Sigmoid colon (tissue), 7 donors: Measurements from ENCODE around the gene STX19. TPM values are rescaled to one million over a fixed set of nuclear protein-coding genes. Genes with fewer than 3 reads are reported as not detected.
A peak's percentile ranks its signal among the peaks of the same experiment; 100 is the strongest.
"Not testable (repeated sequence)": the region's sequence is repeated elsewhere in the genome, so short reads cannot be mapped to it uniquely, and the experiment has no call there.

Experiments
- DNase-seq: peaks from one replicate; pipeline ENCODE4 v3.0.0-alpha.2; 2019
- H3K27ac ChIP-seq, 4 donors: fragments of 200-600 bp; sonication (generic); one replicate each; pipeline ENCODE4 v1.5.1; 2016 to 2019; ENCODE audit warnings: mild to moderate bottlenecking in 1 of 4
- H3K27me3 ChIP-seq, 3 donors: fragments of 200-600 bp; sonication (generic); one replicate each; pipeline ENCODE4 v1.5.1; 2019; ENCODE audit warnings: mild to moderate bottlenecking in 1 of 3
- H3K36me3 ChIP-seq, 4 donors: fragments of 200-600 bp; sonication (generic); one replicate each; pipeline ENCODE4 v1.5.1; 2016 to 2019
- H3K4me1 ChIP-seq, 4 donors: fragments of 200-600 bp; sonication (generic); one replicate each; pipeline ENCODE4 v1.5.1; 2017 to 2019
- H3K4me3 ChIP-seq, 4 donors: fragments of 200-600 bp; sonication (generic); one replicate each; pipeline ENCODE4 v1.5.1; 2017 to 2019; ENCODE audit warnings: mild to moderate bottlenecking in 2 of 4, moderate library complexity in 1 of 4
- H3K9me3 ChIP-seq, 4 donors: fragments of 200-600 bp in 3 of 4; sonication (generic) in 3 of 4; one replicate each; pipeline versions ENCODE4 v1.5.1 to v1.6.1; 2013 to 2019
- EP300 ChIP-seq, 4 donors: sonication (generic); formaldehyde crosslinking; IDR thresholded peaks; one replicate each; pipeline ENCODE4 v1.6.1; 2017; ENCODE audit warnings: antibody characterized with exemption in 4 of 4
- POLR2A ChIP-seq, 2 donors: fragments of 450-650 bp; IDR thresholded peaks; one replicate each; pipeline ENCODE4 v1.6.1; 2016; ENCODE audit warnings: antibody characterized with exemption in 2 of 2, mild to moderate bottlenecking in 2 of 2, moderate library complexity in 2 of 2
- POLR2AphosphoS5 ChIP-seq, 4 donors: sonication (generic); formaldehyde crosslinking; IDR thresholded peaks; one replicate each; pipeline ENCODE4 v1.6.1; 2017; ENCODE audit warnings: antibody characterized with exemption in 4 of 4
- WGBS, 2 donors: extraction: QIAGEN DNeasy Blood & Tissue Kit; methylation state at CpG; one replicate each; pipeline ENCODE4 v1.1.7; 2013; 5-methylcytosine and 5-hydroxymethylcytosine counted together
- intact Hi-C: fragments of 100-400 bp; cut with DNase I; formaldehyde crosslinking; loops from one replicate; pipeline ENCODE4 v1.15.1; 2023
- polyA plus RNA-seq, 3 donors: library from polyadenylated mRNA; stranded (reverse); fragments of 200-250 nt; gene quantifications; one replicate each; pipeline ENCODE4 v1.2.3, GENCODE V29; 2013
- small RNA-seq, 3 donors: library from RNA; depleted of rRNA; stranded (forward); fragments of <200 nt; gene quantifications; one replicate each; pipeline ENCODE3, GENCODE V24; 2016
- total RNA-seq, 4 donors: library from RNA; depleted of rRNA; stranded (reverse); fragments of >200 nt; gene quantifications; one replicate each; pipeline ENCODE4 v1.1.0, GENCODE V29; 2016
- TF ChIP-seq, protein P1 (sequence below), 4 experiments: fragments of 450-650 bp in 3 of 4; fragments of 200-600 bp in 1 of 4; IDR thresholded peaks; one replicate each; pipeline ENCODE4 v1.5.1; 2016 to 2019; ENCODE audit warnings: antibody characterized with exemption in 4 of 4, mild to moderate bottlenecking in 3 of 4, moderate library complexity in 2 of 4
- donor health status: healthy with polysubstance abuse.
- donor health status: Bipolar disorder and iron deficiency.
- donor health status: healthy.

STX19 gene
- total and polyA plus RNA-seq, 7 donors = 13.1 to 49.9 (median 34.2) TPM; not detected in 4

GRCh38 chr3:93973131-93974126 lies 55.0 kb downstream of the STX19 start, which contains the start of gene PROS1:
Gene PROS1, minus strand, starts transcription at chr3:93973896. Its CDS starts 147 bp downstream, at chr3:93973749.
- H3K27me3 ChIP-seq = no peaks in the 10 kb centered on the region
- no peaks in the 10 kb centered on the region for H3K36me3 ChIP-seq
- peak within 1 kb of the TSS; percentile 82 to 91 (median 86) for H3K27ac ChIP-seq
- peaks cover 0 to 14% (median 5%) of the 10 kb centered on the region in 4 donors for H3K4me1 ChIP-seq
- DNase-seq = peak; percentile 92
- TF ChIP-seq POLR2A (IDR thresholded peaks at IDR 0.05) (no peak), EP300 (IDR thresholded peaks at IDR 0.05) (no peak), POLR2AphosphoS5 (IDR thresholded peaks at IDR 0.05) (peak in 2 of 4 donors; percentile 50 to 62)
- TF ChIP-seq, protein P1, sequence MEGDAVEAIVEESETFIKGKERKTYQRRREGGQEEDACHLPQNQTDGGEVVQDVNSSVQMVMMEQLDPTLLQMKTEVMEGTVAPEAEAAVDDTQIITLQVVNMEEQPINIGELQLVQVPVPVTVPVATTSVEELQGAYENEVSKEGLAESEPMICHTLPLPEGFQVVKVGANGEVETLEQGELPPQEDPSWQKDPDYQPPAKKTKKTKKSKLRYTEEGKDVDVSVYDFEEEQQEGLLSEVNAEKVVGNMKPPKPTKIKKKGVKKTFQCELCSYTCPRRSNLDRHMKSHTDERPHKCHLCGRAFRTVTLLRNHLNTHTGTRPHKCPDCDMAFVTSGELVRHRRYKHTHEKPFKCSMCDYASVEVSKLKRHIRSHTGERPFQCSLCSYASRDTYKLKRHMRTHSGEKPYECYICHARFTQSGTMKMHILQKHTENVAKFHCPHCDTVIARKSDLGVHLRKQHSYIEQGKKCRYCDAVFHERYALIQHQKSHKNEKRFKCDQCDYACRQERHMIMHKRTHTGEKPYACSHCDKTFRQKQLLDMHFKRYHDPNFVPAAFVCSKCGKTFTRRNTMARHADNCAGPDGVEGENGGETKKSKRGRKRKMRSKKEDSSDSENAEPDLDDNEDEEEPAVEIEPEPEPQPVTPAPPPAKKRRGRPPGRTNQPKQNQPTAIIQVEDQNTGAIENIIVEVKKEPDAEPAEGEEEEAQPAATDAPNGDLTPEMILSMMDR (IDR thresholded peaks at IDR 0.05) = no peak
- 1% methylated on average over 53 of the region's 53 CpGs for WGBS, 2 donors
- intact Hi-C loops = loop anchor here (5.0 kb wide), 1 partner anchor 61 kb away; no protein-coding TSS in a partner anchor
- H3K4me3 ChIP-seq = peak within 1 kb of the TSS; percentile 37 to 63 (median 60)
- H3K9me3 ChIP-seq = no peaks in the 10 kb centered on the region

- WGBS, 2 donors = 90 to 95% methylated on average over 1 of the region's 1 CpG
- intact Hi-C loops = loop anchor here (5.0 kb wide), 1 partner anchor 58 kb away; no protein-coding TSS in a partner anchor
- no peaks in the 10 kb centered on the region for H3K27me3 ChIP-seq
- no peak overlapping the region for H3K4me3 ChIP-seq
- no peaks in the 10 kb centered on the region for H3K36me3 ChIP-seq
- H3K4me1 ChIP-seq = peaks cover 0 to 14% (median 5%) of the 10 kb centered on the region in 4 donors
- no peaks in the 10 kb centered on the region for H3K9me3 ChIP-seq
- no peak for DNase-seq
- no peak overlapping the region for H3K27ac ChIP-seq
- no peak for TF ChIP-seq EP300 (IDR thresholded peaks at IDR 0.05)
- TF ChIP-seq POLR2A (IDR thresholded peaks at IDR 0.05) = no peak
- TF ChIP-seq, protein P1 (IDR thresholded peaks at IDR 0.05) = no peak
- TF ChIP-seq POLR2AphosphoS5 (IDR thresholded peaks at IDR 0.05) = no peak
These were observed 58.4 kb downstream of the STX19 start for GRCh38 chr3:93969997-93970396.

DNA sequence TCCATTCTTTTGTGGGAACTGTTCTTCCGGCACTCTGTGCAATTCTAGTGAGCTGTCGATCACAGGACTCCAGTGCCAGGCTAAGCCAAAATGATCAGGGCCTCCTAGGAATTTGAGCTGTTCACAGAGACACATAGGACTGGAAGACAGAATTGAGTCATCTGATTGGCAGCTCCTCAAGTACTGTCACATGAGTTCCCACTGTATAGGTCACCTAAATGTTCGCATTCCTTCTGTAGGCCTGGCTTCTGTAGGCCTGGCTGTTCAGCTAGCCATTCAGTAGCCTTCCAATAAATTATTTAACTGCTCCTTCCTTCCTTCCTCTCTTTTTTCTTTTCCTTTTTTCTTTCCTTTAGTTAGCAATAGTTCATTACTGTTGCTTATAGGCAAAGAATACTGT lies 59.0 kb downstream of the STX19 start:
- Histone ChIP-seq H3K4me3 (no peak overlapping the region), H3K27me3 (no peaks in the 10 kb centered on the region), H3K4me1 (peaks cover 0 to 13% (median 5%) of the 10 kb centered on the region in 4 donors), H3K9me3 (no peaks in the 10 kb centered on the region), H3K36me3 (no peaks in the 10 kb centered on the region), H3K27ac (no peak overlapping the region)
- TF ChIP-seq POLR2A (IDR thresholded peaks at IDR 0.05) (no peak), EP300 (IDR thresholded peaks at IDR 0.05) (no peak), POLR2AphosphoS5 (IDR thresholded peaks at IDR 0.05) (no peak)
- TF ChIP-seq, protein P1 (IDR thresholded peaks at IDR 0.05) = no peak
- intact Hi-C loops = no loop called here
- DNase-seq = no peak
- WGBS, 2 donors = 64 to 80% methylated on average over 3 of the region's 3 CpGs

- 97 to 98% methylated on average over 19 of the region's 19 CpGs for WGBS, 2 donors
- H3K4me3 ChIP-seq, intact Hi-C loops: not testable (repeated sequence)
These were observed 63.3 kb downstream of the STX19 start for GRCh38 chr3:93965106-93965505.

More at GRCh38 chr3:93965106-93965505, 63.3 kb downstream of the STX19 start:
- H3K4me1 ChIP-seq, H3K36me3 ChIP-seq, DNase-seq, H3K27ac ChIP-seq, H3K9me3 ChIP-seq, H3K27me3 ChIP-seq: not testable (repeated sequence)

Small RNA genes within 50 kb of the gene (small RNA-seq; reads per million reads assigned to genes)
- gene RF00019 (0 reads per million in 3 donors), gene RNU6-511P (0 reads per million in 3 donors)

Other genes starting within 250 kb of the STX19 start
- gene PROS1, start 54.7 kb downstream of the STX19 start, total RNA-seq = 10 to 100 TPM; 17.8 to 31.4 (median 24.8) TPM
- gene PROS1, start 54.7 kb downstream of the STX19 start, polyA plus RNA-seq = 10 to 100 TPM in 1 of 3 donors, 1 to 10 TPM in 2; 2.8 to 25.2 (median 5.4) TPM
- gene ARL13B, start 48.4 kb downstream of the STX19 start, total RNA-seq = 10 to 100 TPM in 3 of 4 donors, 1 to 10 TPM in 1; 9.6 to 14.0 (median 12.8) TPM
- 1 to 10 TPM; 1.8 to 3.7 (median 2.5) TPM for gene ARL13B, start 48.4 kb downstream of the STX19 start, polyA plus RNA-seq
- 1 to 10 TPM; 3.0 to 5.4 (median 4.5) TPM for gene DHFR2, start 34.3 kb upstream of the STX19 start, total RNA-seq
- gene DHFR2, start 34.3 kb upstream of the STX19 start, polyA plus RNA-seq = 1 to 10 TPM; 1.2 to 4.7 (median 1.2) TPM
- gene NSUN3, start 34.5 kb upstream of the STX19 start, total RNA-seq = 10 to 100 TPM in 1 of 4 donors, 1 to 10 TPM in 3; 7.3 to 13.8 (median 9.4) TPM
- 10 to 100 TPM in 1 of 3 donors, 1 to 10 TPM in 2; 8.5 to 16.0 (median 9.0) TPM for gene NSUN3, start 34.5 kb upstream of the STX19 start, polyA plus RNA-seq